Neural cell (in vitro differentiated cells): ENCODE results near the gene POU6F2.

ENCODE experiments used
- CTCF ChIP-seq: fragments of 450-650 bp; IDR thresholded peaks from 2 replicates; pipeline ENCODE4 v1.5.1; 2014; ENCODE audit warnings: antibody characterized with exemption, mild to moderate bottlenecking, moderate library complexity; ENCODE audit not compliant: poor library complexity, severe bottlenecking
- EP300 ChIP-seq: fragments of 450-650 bp; conservative IDR thresholded peaks from 2 replicates; pipeline ENCODE4 v1.6.1; 2014; ENCODE audit warnings: antibody characterized with exemption, mild to moderate bottlenecking, moderate library complexity; ENCODE audit not compliant: poor library complexity, severe bottlenecking
- EZH2 ChIP-seq: fragments of 200-600, 300-800 bp; shearing (Covaris generic), sonication (generic); IDR thresholded peaks from 2 replicates; pipeline ENCODE4 v1.6.1; 2014; ENCODE audit warnings: antibody characterized with exemption, low read length, borderline replicate concordance, mild to moderate bottlenecking; ENCODE audit not compliant: insufficient read depth, poor library complexity, severe bottlenecking
- MXI1 ChIP-seq: fragments of 450-650 bp; conservative IDR thresholded peaks from 2 replicates; pipeline ENCODE4 v1.6.1; 2014; ENCODE audit warnings: antibody characterized with exemption, mild to moderate bottlenecking; ENCODE audit not compliant: poor library complexity, severe bottlenecking
- POLR2AphosphoS5 ChIP-seq: IDR thresholded peaks from 2 replicates; pipeline ENCODE4 v1.6.1; 2012
- RAD21 ChIP-seq: fragments of 450-650 bp; conservative IDR thresholded peaks from 2 replicates; pipeline ENCODE4 v1.6.1; 2014; ENCODE audit warnings: antibody characterized with exemption, mild to moderate bottlenecking, moderate library complexity
- SMC3 ChIP-seq: fragments of 450-650 bp; conservative IDR thresholded peaks from 2 replicates; pipeline ENCODE4 v1.6.1; 2014; ENCODE audit warnings: antibody characterized with exemption, mild to moderate bottlenecking, moderate library complexity; ENCODE audit not compliant: poor library complexity
- TAF1 ChIP-seq: IDR thresholded peaks from 2 replicates; pipeline ENCODE4 v1.6.1; 2012; ENCODE audit warnings: low read depth
- TF ChIP-seq, protein P1 (sequence below): IDR thresholded peaks from 2 replicates; pipeline ENCODE4 v1.6.1; 2012; ENCODE audit warnings: borderline replicate concordance

GRCh38 chr7:39451901-39452300, 474.2 kb downstream of the POU6F2 start:
- TF ChIP-seq CTCF, result no peak
- TF ChIP-seq EZH2, result no peak
- TF ChIP-seq POLR2AphosphoS5, result no peak
- no peak for TF ChIP-seq EP300
- TF ChIP-seq, protein P1, sequence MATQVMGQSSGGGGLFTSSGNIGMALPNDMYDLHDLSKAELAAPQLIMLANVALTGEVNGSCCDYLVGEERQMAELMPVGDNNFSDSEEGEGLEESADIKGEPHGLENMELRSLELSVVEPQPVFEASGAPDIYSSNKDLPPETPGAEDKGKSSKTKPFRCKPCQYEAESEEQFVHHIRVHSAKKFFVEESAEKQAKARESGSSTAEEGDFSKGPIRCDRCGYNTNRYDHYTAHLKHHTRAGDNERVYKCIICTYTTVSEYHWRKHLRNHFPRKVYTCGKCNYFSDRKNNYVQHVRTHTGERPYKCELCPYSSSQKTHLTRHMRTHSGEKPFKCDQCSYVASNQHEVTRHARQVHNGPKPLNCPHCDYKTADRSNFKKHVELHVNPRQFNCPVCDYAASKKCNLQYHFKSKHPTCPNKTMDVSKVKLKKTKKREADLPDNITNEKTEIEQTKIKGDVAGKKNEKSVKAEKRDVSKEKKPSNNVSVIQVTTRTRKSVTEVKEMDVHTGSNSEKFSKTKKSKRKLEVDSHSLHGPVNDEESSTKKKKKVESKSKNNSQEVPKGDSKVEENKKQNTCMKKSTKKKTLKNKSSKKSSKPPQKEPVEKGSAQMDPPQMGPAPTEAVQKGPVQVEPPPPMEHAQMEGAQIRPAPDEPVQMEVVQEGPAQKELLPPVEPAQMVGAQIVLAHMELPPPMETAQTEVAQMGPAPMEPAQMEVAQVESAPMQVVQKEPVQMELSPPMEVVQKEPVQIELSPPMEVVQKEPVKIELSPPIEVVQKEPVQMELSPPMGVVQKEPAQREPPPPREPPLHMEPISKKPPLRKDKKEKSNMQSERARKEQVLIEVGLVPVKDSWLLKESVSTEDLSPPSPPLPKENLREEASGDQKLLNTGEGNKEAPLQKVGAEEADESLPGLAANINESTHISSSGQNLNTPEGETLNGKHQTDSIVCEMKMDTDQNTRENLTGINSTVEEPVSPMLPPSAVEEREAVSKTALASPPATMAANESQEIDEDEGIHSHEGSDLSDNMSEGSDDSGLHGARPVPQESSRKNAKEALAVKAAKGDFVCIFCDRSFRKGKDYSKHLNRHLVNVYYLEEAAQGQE, result no peak
- no peak for TF ChIP-seq RAD21
- no peak for TF ChIP-seq TAF1
- TF ChIP-seq SMC3, result no peak
- no peak for TF ChIP-seq MXI1
